CD4-positive, CD25-positive, alpha-beta regulatory T cell (primary cell): Measurements from ENCODE around the gene BTBD2. TPM values are rescaled to one million over a fixed set of nuclear protein-coding genes. Genes with fewer than 3 reads are reported as not detected.

ENCODE experiments used
- ATAC-seq, 2 donors: fragments of 150-1000 bp; cut with Tn5 transposase; one replicate each; pipeline ENCODE4 v1.10.0; 2021; ENCODE audit warnings: low read depth in 2 of 2, moderate number of reproducible peaks in 2 of 2, moderate library complexity in 1 of 2
- DNase-seq, 3 donors: peaks; one replicate each; pipeline versions ENCODE4 v3.0.0 to v3.0.0-alpha.2; 2012 to 2022; ENCODE audit warnings: mixed read lengths in 1 of 3
- H3K27ac ChIP-seq: one replicate; pipeline ENCODE4 v1.7.0; 2013; ENCODE audit warnings: mild to moderate bottlenecking, low read length; ENCODE audit not compliant: insufficient read depth, poor library complexity, severe bottlenecking
- H3K27me3 ChIP-seq: one replicate; pipeline ENCODE4 v1.7.0; 2013; ENCODE audit warnings: low read length; ENCODE audit not compliant: control insufficient read depth, insufficient read depth
- H3K36me3 ChIP-seq: one replicate; pipeline ENCODE4 v1.7.0; 2013; ENCODE audit warnings: mild to moderate bottlenecking, low read length, moderate library complexity; ENCODE audit not compliant: control insufficient read depth, insufficient read depth
- H3K4me1 ChIP-seq: 2 replicates; pipeline ENCODE4 v1.7.0; 2013; ENCODE audit warnings: mild to moderate bottlenecking, low read length; ENCODE audit not compliant: insufficient read depth, control insufficient read depth, poor library complexity, severe bottlenecking
- H3K4me3 ChIP-seq: one replicate; pipeline ENCODE4 v1.7.0; 2013; ENCODE audit warnings: low read depth, mild to moderate bottlenecking, low read length, moderate library complexity
- H3K9me3 ChIP-seq, 2 experiments: 1 replicate in 1 of 2; 2 replicates in 1 of 2; pipeline ENCODE4 v1.7.0; 2013; ENCODE audit warnings: low read length in 2 of 2, mild to moderate bottlenecking in 1 of 2, moderate library complexity in 1 of 2; ENCODE audit not compliant: control insufficient read depth in 2 of 2
- H3K27ac Mint-ChIP-seq, 3 donors: one replicate each; pipeline ENCODE4 v1.8.0; 2020 to 2022; ENCODE audit warnings: mild to moderate bottlenecking in 3 of 3, mixed read lengths in 3 of 3, moderate library complexity in 2 of 3
- H3K27me3 Mint-ChIP-seq: one replicate; pipeline ENCODE4 v1.8.0; 2022; ENCODE audit warnings: mild to moderate bottlenecking, mixed read lengths
- H3K36me3 Mint-ChIP-seq: one replicate; pipeline ENCODE4 v1.8.0; 2020; ENCODE audit warnings: mixed read lengths
- H3K4me1 Mint-ChIP-seq, 4 donors: one replicate each; pipeline ENCODE4 v1.8.0; 2020 to 2022; ENCODE audit warnings: mixed read lengths in 4 of 4, mild to moderate bottlenecking in 1 of 4
- H3K4me3 Mint-ChIP-seq, 4 donors: one replicate each; pipeline ENCODE4 v1.8.0; 2020 to 2022; ENCODE audit warnings: mild to moderate bottlenecking in 4 of 4, mixed read lengths in 4 of 4, moderate library complexity in 3 of 4
- H3K9me3 Mint-ChIP-seq, 7 donors: one replicate each; pipeline ENCODE4 v1.8.0; 2020 to 2022; ENCODE audit warnings: mixed read lengths in 7 of 7, mild to moderate bottlenecking in 3 of 7, moderate library complexity in 2 of 7
- polyA plus RNA-seq, 4 donors: library from polyadenylated mRNA; unstranded; fragments of 300-500 nt; fragmentation: Illumina TruSeq; gene quantifications; one replicate each; pipeline ENCODE4 v1.2.3, GENCODE V29; 2021
- total RNA-seq: library from RNA; stranded (reverse); gene quantifications from one replicate; pipeline ENCODE4 v1.2.3, GENCODE V29; 2022

Gene BTBD2
- total and polyA plus RNA-seq, 5 donors from 2014 or later, result 3.2 to 58.6 (median 5.1) TPM

GRCh38 chr19:2048959-2049740 lies 33.6 kb upstream of the BTBD2 start:
- DNase-seq, result no peak
- H3K4me1 Mint-ChIP-seq, result peaks cover 0 to 64% (median 9%) of the 10 kb centered on the region in 4 donors

GRCh38 chr19:2048104-2048958 lies 32.8 kb upstream of the BTBD2 start:
- Mint-ChIP-seq H3K27ac (peak overlapping the region; percentile 5 to 78 (median 23)), H3K4me3 (peak overlapping the region; percentile 88 to 94 (median 90)), H3K9me3 (no peaks in the 10 kb centered on the region), H3K27me3 (peaks cover 4% of the 10 kb centered on the region), H3K4me1 (peaks cover 0 to 67% (median 13%) of the 10 kb centered on the region in 4 donors), H3K36me3 (peaks cover 2% of the 10 kb centered on the region)
- Histone ChIP-seq H3K27ac (peak overlapping the region; percentile 78), H3K9me3 (no peaks in the 10 kb centered on the region), H3K4me3 (peak overlapping the region; percentile 19), H3K27me3 (no peaks in the 10 kb centered on the region), H3K36me3 (peaks cover 22% of the 10 kb centered on the region), H3K4me1 (peaks cover 77% of the 10 kb centered on the region)
- DNase-seq, result no peak
- no peak for ATAC-seq

More at GRCh38 chr19:2048959-2049740, 33.6 kb upstream of the BTBD2 start:
- Histone ChIP-seq H3K27me3 (no peaks in the 10 kb centered on the region), H3K27ac (peak overlapping the region; percentile 78), H3K36me3 (peaks cover 17% of the 10 kb centered on the region), H3K9me3 (no peaks in the 10 kb centered on the region), H3K4me3 (peak overlapping the region; percentile 86), H3K4me1 (peaks cover 69% of the 10 kb centered on the region)
- no peaks in the 10 kb centered on the region for H3K9me3 Mint-ChIP-seq
- peak overlapping the region; percentile 78 to 95 (median 91) for H3K27ac Mint-ChIP-seq
- peaks cover 4% of the 10 kb centered on the region for H3K27me3 Mint-ChIP-seq
- peak overlapping the region; percentile 88 to 94 (median 90) for H3K4me3 Mint-ChIP-seq
- ATAC-seq, result no peak
- H3K36me3 Mint-ChIP-seq, result no peaks in the 10 kb centered on the region

GRCh38 chr19:2047449-2048103 lies 32.1 kb upstream of the BTBD2 start:
- Mint-ChIP-seq H3K4me3 (peak overlapping the region; percentile 68 to 90 (median 82)), H3K36me3 (peaks cover 3% of the 10 kb centered on the region), H3K9me3 (no peaks in the 10 kb centered on the region), H3K27ac (peak overlapping the region; percentile 23 to 69 (median 51)), H3K27me3 (peaks cover 4% of the 10 kb centered on the region), H3K4me1 (peaks cover 0 to 71% (median 14%) of the 10 kb centered on the region in 4 donors)
- Histone ChIP-seq H3K27ac (peak overlapping the region; percentile 78), H3K9me3 (no peaks in the 10 kb centered on the region), H3K36me3 (peaks cover 29% of the 10 kb centered on the region), H3K4me3 (peak overlapping the region; percentile 19), H3K4me1 (peaks cover 85% of the 10 kb centered on the region), H3K27me3 (no peaks in the 10 kb centered on the region)
- ATAC-seq, result no peak
- no peak for DNase-seq

DNA sequence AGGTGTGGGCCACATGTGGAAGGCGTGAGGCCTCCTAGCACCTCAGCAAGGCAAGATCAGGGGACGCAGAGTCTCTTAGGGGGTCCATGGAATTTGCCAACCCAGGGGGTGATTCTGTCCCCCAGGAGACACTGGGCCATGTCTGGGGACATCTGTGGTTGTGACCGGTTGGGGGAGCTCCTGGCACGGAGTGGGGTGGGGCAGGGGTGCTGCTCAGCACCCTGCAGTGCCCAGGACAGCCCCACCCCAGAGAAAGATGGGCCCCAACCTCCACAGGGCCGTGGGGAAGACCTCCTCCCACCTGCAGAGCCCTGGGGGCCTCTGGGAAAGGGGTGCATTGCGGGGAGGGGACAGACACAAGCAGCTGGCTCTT lies 31.5 kb upstream of the BTBD2 start:
- ATAC-seq (no peak), DNase-seq (no peak)
- Histone ChIP-seq H3K27ac (peak overlapping the region; percentile 78), H3K9me3 (no peaks in the 10 kb centered on the region), H3K27me3 (no peaks in the 10 kb centered on the region), H3K4me1 (peaks cover 84% of the 10 kb centered on the region), H3K4me3 (no peak overlapping the region), H3K36me3 (peaks cover 31% of the 10 kb centered on the region)
- no peaks in the 10 kb centered on the region for H3K9me3 Mint-ChIP-seq
- H3K4me3 Mint-ChIP-seq, result peak overlapping the region in 3 of 4 donors; percentile 61 to 90 (median 73)
- H3K4me1 Mint-ChIP-seq, result peaks cover 0 to 71% (median 12%) of the 10 kb centered on the region in 4 donors
- peak overlapping the region in 2 of 3 donors; percentile 6 to 52 for H3K27ac Mint-ChIP-seq
- peaks cover 3% of the 10 kb centered on the region for H3K36me3 Mint-ChIP-seq
- H3K27me3 Mint-ChIP-seq, result peaks cover 4% of the 10 kb centered on the region

GRCh38 chr19:2046046-2046907 lies 30.8 kb upstream of the BTBD2 start:
- Histone ChIP-seq H3K27ac (peak overlapping the region; percentile 99), H3K9me3 (no peaks in the 10 kb centered on the region), H3K36me3 (peaks cover 31% of the 10 kb centered on the region), H3K4me1 (peaks cover 82% of the 10 kb centered on the region), H3K27me3 (no peaks in the 10 kb centered on the region), H3K4me3 (no peak overlapping the region)
- peak overlapping the region in 1 of 3 donors; percentile 6 for H3K27ac Mint-ChIP-seq
- H3K9me3 Mint-ChIP-seq, result no peaks in the 10 kb centered on the region
- peaks cover 3% of the 10 kb centered on the region for H3K36me3 Mint-ChIP-seq
- H3K27me3 Mint-ChIP-seq, result no peaks in the 10 kb centered on the region
- peak overlapping the region in 3 of 4 donors; percentile 22 to 90 (median 73) for H3K4me3 Mint-ChIP-seq
- peaks cover 0 to 67% (median 12%) of the 10 kb centered on the region in 4 donors for H3K4me1 Mint-ChIP-seq
- ATAC-seq (no peak), DNase-seq (no peak)

DNA sequence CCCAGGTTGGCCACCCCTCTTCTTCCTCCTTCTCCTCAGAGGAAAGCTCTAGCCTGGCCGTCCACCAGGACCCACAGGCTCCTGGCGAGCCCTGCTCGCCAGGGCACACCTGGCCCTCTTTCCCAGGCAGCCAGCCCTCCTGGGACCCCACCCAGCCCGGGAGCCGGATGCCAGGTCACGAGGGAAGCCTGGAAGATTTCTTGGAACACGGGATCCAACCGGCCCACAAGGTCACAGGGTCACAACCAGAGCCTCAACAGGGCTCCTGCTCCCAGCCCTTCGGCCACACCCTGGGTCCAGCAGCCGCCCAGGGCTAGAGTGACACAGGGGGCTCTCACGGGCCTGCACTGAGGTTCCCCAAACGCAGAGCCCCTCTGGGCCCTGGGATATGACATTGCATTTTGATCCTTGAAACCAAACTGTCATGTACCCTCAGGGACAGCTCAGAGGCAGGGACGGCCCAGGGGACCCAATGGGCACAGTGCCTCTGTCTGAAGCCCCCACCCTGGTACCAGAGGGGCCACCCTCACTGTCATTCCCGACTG lies 30.1 kb upstream of the BTBD2 start:
- H3K9me3 ChIP-seq, result no peaks in the 10 kb centered on the region
- H3K27ac ChIP-seq, result peak overlapping the region; percentile 99
- no peaks in the 10 kb centered on the region for H3K9me3 Mint-ChIP-seq
- H3K4me1 ChIP-seq, result peaks cover 88% of the 10 kb centered on the region
- H3K4me1 Mint-ChIP-seq, result peaks cover 0 to 69% (median 12%) of the 10 kb centered on the region in 4 donors
- H3K4me3 Mint-ChIP-seq, result peak overlapping the region in 3 of 4 donors; percentile 22 to 82 (median 47)
- peaks cover 3% of the 10 kb centered on the region for H3K36me3 Mint-ChIP-seq
- DNase-seq (no peak), ATAC-seq (no peak)
- no peak overlapping the region for H3K27ac Mint-ChIP-seq
- no peak overlapping the region for H3K4me3 ChIP-seq
- no peaks in the 10 kb centered on the region for H3K27me3 ChIP-seq
- H3K27me3 Mint-ChIP-seq, result no peaks in the 10 kb centered on the region
- peaks cover 38% of the 10 kb centered on the region for H3K36me3 ChIP-seq
